ENCODE measurements around the gene LALBA.

LALBA gene

DNA sequence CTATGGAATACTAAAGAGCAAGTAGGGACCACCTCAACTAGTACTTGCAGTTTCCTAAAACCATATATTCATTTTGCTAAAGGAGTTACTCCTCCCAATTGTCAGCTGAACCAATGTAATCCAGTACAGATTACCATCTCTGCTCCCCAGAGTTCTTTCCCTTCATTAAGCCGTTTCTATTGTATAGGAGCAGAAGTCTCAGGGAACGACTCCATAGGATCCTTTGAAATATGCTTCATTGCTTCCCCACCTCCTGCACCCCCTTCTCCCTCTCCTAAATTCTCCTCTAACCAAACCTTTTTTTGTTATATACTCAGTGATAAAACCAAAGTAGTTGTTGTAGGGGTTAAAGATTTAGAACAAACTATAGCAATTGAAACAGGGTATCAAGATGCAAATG is 30.7 kb upstream of the LALBA start:
- DNase-seq (ENCODE audit: extremely low spot score), result no peak
- ChIA-PET POLR2A (no interaction called here), CTCF (interaction anchor here (1.0 to 1.7 kb wide), 4 partner anchors 13 to 58 kb away, joined by 3 to 10 read pairs (median 4); no protein-coding TSS in a partner anchor)
- TF ChIP-seq, protein P1, sequence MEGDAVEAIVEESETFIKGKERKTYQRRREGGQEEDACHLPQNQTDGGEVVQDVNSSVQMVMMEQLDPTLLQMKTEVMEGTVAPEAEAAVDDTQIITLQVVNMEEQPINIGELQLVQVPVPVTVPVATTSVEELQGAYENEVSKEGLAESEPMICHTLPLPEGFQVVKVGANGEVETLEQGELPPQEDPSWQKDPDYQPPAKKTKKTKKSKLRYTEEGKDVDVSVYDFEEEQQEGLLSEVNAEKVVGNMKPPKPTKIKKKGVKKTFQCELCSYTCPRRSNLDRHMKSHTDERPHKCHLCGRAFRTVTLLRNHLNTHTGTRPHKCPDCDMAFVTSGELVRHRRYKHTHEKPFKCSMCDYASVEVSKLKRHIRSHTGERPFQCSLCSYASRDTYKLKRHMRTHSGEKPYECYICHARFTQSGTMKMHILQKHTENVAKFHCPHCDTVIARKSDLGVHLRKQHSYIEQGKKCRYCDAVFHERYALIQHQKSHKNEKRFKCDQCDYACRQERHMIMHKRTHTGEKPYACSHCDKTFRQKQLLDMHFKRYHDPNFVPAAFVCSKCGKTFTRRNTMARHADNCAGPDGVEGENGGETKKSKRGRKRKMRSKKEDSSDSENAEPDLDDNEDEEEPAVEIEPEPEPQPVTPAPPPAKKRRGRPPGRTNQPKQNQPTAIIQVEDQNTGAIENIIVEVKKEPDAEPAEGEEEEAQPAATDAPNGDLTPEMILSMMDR (IDR thresholded peaks at IDR 0.05; ENCODE audit: control extremely low read depth, extremely low read depth, low read depth, missing control alignments), result no peak

DNA sequence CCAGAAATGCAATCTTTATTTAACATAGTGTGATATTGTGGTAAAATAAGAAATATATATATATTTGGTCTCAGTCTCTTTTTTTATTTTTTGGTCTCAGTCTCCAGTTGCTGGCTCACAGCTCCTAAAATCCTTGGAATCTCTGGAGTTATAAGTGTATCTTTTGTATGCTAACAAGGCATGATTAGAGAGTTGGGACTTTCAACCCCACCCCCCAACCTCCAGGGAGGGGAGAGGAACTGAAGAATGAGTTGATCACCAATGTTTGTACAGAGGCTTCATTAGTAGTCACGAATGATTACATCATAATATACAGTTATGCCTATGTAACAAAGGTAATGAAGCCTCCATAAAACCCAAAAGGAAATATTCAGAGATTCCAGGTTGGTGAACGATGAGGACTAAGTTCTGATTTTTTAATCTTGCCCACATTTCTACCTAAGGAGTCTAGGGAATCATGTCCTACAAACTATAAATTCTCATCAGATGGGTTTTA is 22.8 kb upstream of the LALBA start:
- ChIA-PET CTCF (interaction anchor here (1.4 to 1.5 kb wide), 2 partner anchors 12 to 51 kb away, joined by 3 read pairs; no protein-coding TSS in a partner anchor), POLR2A (no interaction called here)

DNA sequence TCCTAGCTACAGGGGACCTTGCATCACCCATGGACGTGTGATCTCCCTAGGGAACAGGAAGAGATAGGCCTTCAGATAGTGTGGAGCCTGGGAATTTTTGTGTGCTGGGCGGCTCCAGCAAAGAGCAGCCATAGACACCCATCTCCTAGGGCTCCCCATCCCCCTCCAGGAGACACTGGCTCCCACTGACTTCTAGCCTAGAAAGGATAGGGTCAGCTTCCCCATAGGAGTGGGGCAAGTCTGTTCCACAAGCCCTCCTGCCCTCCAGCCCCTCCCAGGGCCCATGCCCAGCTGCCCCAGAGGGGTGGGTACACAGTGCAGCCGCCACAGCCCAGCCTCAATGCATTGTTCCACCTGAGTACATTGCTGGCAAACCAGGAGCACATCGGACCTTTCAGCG is 16.5 kb upstream of the LALBA start:
- ChIA-PET CTCF (interaction anchor here (1.4 kb wide), 1 partner anchor 32 kb away, joined by 7 read pairs; no protein-coding TSS in a partner anchor), POLR2A (no interaction called here)
- no peak for DNase-seq (ENCODE audit: extremely low spot score)
- TF ChIP-seq, protein P1 (IDR thresholded peaks at IDR 0.05; ENCODE audit: control extremely low read depth, extremely low read depth, low read depth, missing control alignments), result no peak

More for the DNA sequence above, 22.8 kb upstream of the LALBA start:
- no peak for DNase-seq (ENCODE audit: extremely low spot score)
- TF ChIP-seq, protein P1 (IDR thresholded peaks at IDR 0.05; ENCODE audit: control extremely low read depth, extremely low read depth, low read depth, missing control alignments), result no peak

DNA sequence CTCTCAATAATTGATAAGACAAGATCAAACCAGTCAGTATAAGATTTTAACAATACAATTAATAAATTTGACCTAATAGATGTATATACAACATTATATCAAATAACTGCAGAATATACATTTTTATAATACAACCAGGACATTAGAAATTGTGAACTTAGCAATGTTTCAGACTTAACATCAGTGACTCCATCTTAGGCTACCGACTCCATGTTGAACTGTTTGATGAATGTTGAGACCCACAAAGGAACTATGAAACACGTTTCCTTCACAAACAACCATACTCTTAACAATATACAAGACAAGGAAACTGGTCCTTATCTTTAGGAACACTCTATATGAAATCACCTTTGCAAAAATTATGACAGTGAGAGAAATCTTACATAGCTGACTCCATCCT is 13.9 kb upstream of the LALBA start:
- ChIA-PET POLR2A (no interaction called here), CTCF (interaction anchor here (1.2 to 1.4 kb wide), 3 partner anchors 16 to 40 kb away, joined by 3 read pairs; no protein-coding TSS in a partner anchor)
- TF ChIP-seq, protein P1 (IDR thresholded peaks at IDR 0.05; ENCODE audit: control extremely low read depth, extremely low read depth, low read depth, missing control alignments), result no peak
- no peak for DNase-seq (ENCODE audit: extremely low spot score)

DNA sequence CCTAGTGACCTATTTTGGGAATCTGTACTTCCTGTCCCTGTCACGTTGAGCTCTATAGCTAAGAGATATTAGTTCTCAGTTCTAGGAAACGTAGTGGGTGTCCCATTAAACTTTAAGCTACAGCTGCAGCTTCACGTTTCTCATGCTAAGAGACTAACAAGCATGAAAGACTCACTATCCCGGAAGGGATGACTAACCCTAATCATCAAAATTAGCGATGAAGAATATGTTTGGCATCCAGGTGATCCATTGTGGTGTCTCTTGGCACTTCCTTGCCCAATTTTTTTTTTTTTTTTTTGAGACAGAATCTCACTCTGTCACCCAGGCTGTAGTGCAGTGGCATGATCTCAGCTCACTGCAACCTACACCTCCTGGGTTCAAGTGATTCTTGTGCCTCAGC is 11.0 kb upstream of the LALBA start:
- ChIA-PET POLR2A (no interaction called here), CTCF (interaction anchor here (1.1 to 2.1 kb wide), 6 partner anchors 10 to 37 kb away, joined by 3 to 8 read pairs (median 4); no protein-coding TSS in a partner anchor)
- TF ChIP-seq, protein P1 (IDR thresholded peaks at IDR 0.05; ENCODE audit: control extremely low read depth, extremely low read depth, low read depth, missing control alignments), result no peak
- DNase-seq (ENCODE audit: extremely low spot score), result no peak

DNA sequence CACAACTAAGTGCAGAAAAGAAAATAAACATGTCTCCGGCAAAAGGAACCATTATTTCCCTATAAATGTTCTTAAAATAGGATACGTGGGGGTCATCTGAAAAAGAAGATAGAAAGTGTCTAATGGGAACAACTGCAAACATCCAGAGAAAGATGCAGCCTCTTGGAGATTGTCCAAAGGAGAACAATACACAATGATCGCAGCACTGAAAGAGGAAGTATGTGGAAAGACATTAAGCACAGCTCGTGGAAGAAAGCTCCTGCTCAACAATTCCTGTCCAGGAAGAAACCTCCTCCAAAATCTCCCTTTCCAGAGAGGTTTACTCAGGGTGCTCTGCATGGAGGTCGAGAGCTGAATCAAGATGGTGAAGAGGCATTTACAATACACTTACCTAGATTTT is 2.5 kb upstream of the LALBA start:
- TF ChIP-seq, protein P1 (IDR thresholded peaks at IDR 0.05; ENCODE audit: control extremely low read depth, extremely low read depth, low read depth, missing control alignments), result no peak
- ChIA-PET CTCF (interaction anchor here (1.4 to 1.6 kb wide), 3 partner anchors 11 to 31 kb away, joined by 3 to 8 read pairs (median 3); no protein-coding TSS in a partner anchor), POLR2A (no interaction called here)
- DNase-seq (ENCODE audit: extremely low spot score), result no peak

Data from GM10248 (cell line).